ENCODE data around the gene TRPC4AP.

The TRPC4AP gene

GRCh38 chr20:34956041-34956458, 136.6 kb downstream of the TRPC4AP start:
- peaks cover 13% of the 10 kb centered on the region for H3K36me3 ChIP-seq
- H3K4me3 ChIP-seq: peak overlapping the region; percentile 79
- H4K20me1 ChIP-seq: no peaks in the 10 kb centered on the region
- no peaks in the 10 kb centered on the region for H3K9me3 ChIP-seq
- peak overlapping the region; percentile 86 for H3K4me2 ChIP-seq
- no peak for TF ChIP-seq Cebpa-rat (IDR thresholded peaks at IDR 0.05)
- peak overlapping the region; percentile 89 for H3K27ac ChIP-seq
- peaks cover 17% of the 10 kb centered on the region for H3K4me1 ChIP-seq
- no peaks in the 10 kb centered on the region for H3K27me3 ChIP-seq
- peak overlapping the region; percentile 93 for H3K9ac ChIP-seq

GRCh38 chr20:34955231-34956040, 137.2 kb downstream of the TRPC4AP start, which contains the start of the genes GSS and MYH7B:
Gene GSS (minus strand): TSS chr20:34955806. CDS start chr20:34951852, 3,954 bp downstream.
Gene MYH7B (plus strand): TSS chr20:34955868. CDS start chr20:34978006, 22,138 bp downstream.
- Histone ChIP-seq H3K27me3 (no peaks in the 10 kb centered on the region), H3K4me1 (peaks cover 17% of the 10 kb centered on the region), H4K20me1 (no peaks in the 10 kb centered on the region), H3K9ac (peak within 1 kb of the TSS; percentile 93), H3K36me3 (peaks cover 19% of the 10 kb centered on the region), H3K4me3 (peak within 1 kb of the TSS; percentile 79), H3K9me3 (no peaks in the 10 kb centered on the region), H3K4me2 (peak within 1 kb of the TSS; percentile 86), H3K27ac (peak within 1 kb of the TSS; percentile 89)
- TF ChIP-seq Cebpa-rat (IDR thresholded peaks at IDR 0.05): no peak

GRCh38 chr20:34954904-34955230, 137.7 kb downstream of the TRPC4AP start:
- Histone ChIP-seq H3K4me2 (peak overlapping the region; percentile 86), H3K4me3 (peak overlapping the region; percentile 79), H3K27ac (peak overlapping the region; percentile 89), H3K4me1 (peaks cover 17% of the 10 kb centered on the region), H3K9me3 (no peaks in the 10 kb centered on the region), H4K20me1 (no peaks in the 10 kb centered on the region), H3K27me3 (no peaks in the 10 kb centered on the region), H3K36me3 (peaks cover 24% of the 10 kb centered on the region), H3K9ac (peak overlapping the region; percentile 93)
- TF ChIP-seq Cebpa-rat (IDR thresholded peaks at IDR 0.05): no peak

DNA sequence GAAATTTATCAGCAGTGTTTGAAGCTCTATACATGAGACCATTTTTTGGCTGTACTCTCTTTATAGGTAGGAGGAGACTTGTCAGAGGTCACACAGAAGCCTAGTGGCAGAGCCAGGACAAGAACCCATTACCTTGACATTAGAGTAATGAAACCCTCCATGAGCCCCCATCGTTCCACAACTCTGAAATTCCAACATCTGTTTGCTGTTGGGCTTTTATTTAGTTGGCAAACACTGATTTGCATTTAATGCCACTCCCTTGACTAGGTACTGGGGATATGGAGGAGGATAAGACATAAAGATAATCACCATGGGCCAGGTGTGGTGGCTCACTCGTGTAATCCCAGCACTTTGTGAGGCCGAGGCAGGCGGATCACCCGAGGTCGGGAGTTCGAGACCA, 138.6 kb downstream of the TRPC4AP start:
- H3K27me3 ChIP-seq: no peaks in the 10 kb centered on the region
- peaks cover 17% of the 10 kb centered on the region for H3K4me1 ChIP-seq
- peaks cover 33% of the 10 kb centered on the region for H3K36me3 ChIP-seq
- TF ChIP-seq Cebpa-rat (IDR thresholded peaks at IDR 0.05): no peak
- no peak overlapping the region for H3K4me3 ChIP-seq
- no peak overlapping the region for H3K27ac ChIP-seq
- no peaks in the 10 kb centered on the region for H3K9me3 ChIP-seq
- no peaks in the 10 kb centered on the region for H4K20me1 ChIP-seq
- H3K9ac ChIP-seq: no peak overlapping the region
- 0 out of 2 replicates have a peak overlapping the region, but pooled peaks have one; percentile 86 for H3K4me2 ChIP-seq

GRCh38 chr20:34952671-34953070, 139.9 kb downstream of the TRPC4AP start:
- no peaks in the 10 kb centered on the region for H4K20me1 ChIP-seq
- TF ChIP-seq Cebpa-rat (IDR thresholded peaks at IDR 0.05): no peak
- no peak overlapping the region for H3K27ac ChIP-seq
- H3K36me3 ChIP-seq: peaks cover 41% of the 10 kb centered on the region
- no peak overlapping the region for H3K4me3 ChIP-seq
- no peaks in the 10 kb centered on the region for H3K9me3 ChIP-seq
- H3K4me2 ChIP-seq: no peak overlapping the region
- peaks cover 17% of the 10 kb centered on the region for H3K4me1 ChIP-seq
- no peaks in the 10 kb centered on the region for H3K27me3 ChIP-seq
- H3K9ac ChIP-seq: no peak overlapping the region

Data from BLaER1 (cell line).